HCT116 (cell line): Measurements from ENCODE around the gene GNAO1. TPM values are rescaled to one million over a fixed set of nuclear protein-coding genes. Genes with fewer than 3 reads are reported as not detected.

Experiments
- ATAC-seq: fragments of 200-7000 bp; cut with Tn5 transposase; 2 replicates; pipeline ENCODE4 v1.9.1; 2020; ENCODE audit warnings: mild to moderate bottlenecking, moderate library complexity
- BruUV-seq: library from RNA; stranded (reverse); fragments of 400-500 nt; replicated peaks from 2 replicates; lab custom pipeline; 2021; lab: Mats Ljungman, UMichigan
- CTCF ChIA-PET: fragments of 300-600 bp; sonication (Branson Sonifier 250); formaldehyde crosslinking; loops from one replicate; lab custom pipeline; 2021; ENCODE audit warnings: antibody characterized with exemption; lab: Charles Lee
- POLR2A ChIA-PET: fragments of 300-600, 350-600 bp; sonication (Branson Sonifier 250); formaldehyde crosslinking; loops from one replicate; lab custom pipeline; 2021; ENCODE audit warnings: antibody characterized with exemption; lab: Charles Lee
- RAD21 ChIA-PET, 2 experiments: fragments of 300-600 bp; sonication (Branson Sonifier 250); formaldehyde crosslinking; loops; one replicate each; lab custom pipeline; 2023; ENCODE audit warnings: low total read pairs in 2 of 2; ENCODE audit not compliant: uncharacterized antibody in 2 of 2, unreplicated experiment in 2 of 2, low non-redundant PET in 1 of 2; lab: Charles Lee
- DNase-seq: peaks from one replicate; pipeline ENCODE4 v3.0.0-alpha.2; 2010; ENCODE audit warnings: low read depth, low spot score
- H2AFZ ChIP-seq: fragments of 200-600 bp; shearing (Covaris generic), sonication (generic); 2 replicates; pipeline ENCODE4 v1.6.1; 2017; ENCODE audit warnings: low read depth, mixed run types, mixed read lengths, antibody characterized with exemption, low read length; ENCODE audit not compliant: poor library complexity, severe bottlenecking
- H3K27ac ChIP-seq: 2 replicates; pipeline ENCODE4 v1.5.1; 2012; ENCODE audit warnings: low read depth, low read length
- H3K27me3 ChIP-seq: fragments of 200-600 bp; sonication (generic); 2 replicates; pipeline ENCODE4 v1.6.1; 2016; ENCODE audit warnings: mixed run types, low read length, mixed read lengths; ENCODE audit not compliant: insufficient read depth
- H3K36me3 ChIP-seq, 2 experiments: fragments of 200-500 bp in 1 of 2; fragments of 200-600 bp in 1 of 2; sonication (Bioruptor generic) in 1 of 2; sonication (generic) in 1 of 2; 2 replicates each; pipeline versions ENCODE4 v1.5.1 to v1.6.1; 2014 to 2016; ENCODE audit warnings: low read length in 2 of 2, inconsistent platforms in 1 of 2, mixed read lengths in 1 of 2, mixed run types in 1 of 2; ENCODE audit not compliant: insufficient read depth in 2 of 2, control insufficient read depth in 1 of 2
- H3K4me1 ChIP-seq, 2 experiments: fragments of 200-600 bp in 1 of 2; sonication (generic) in 1 of 2; 2 replicates each; pipeline versions ENCODE4 v1.5.1 to v1.6.1; 2012 to 2017; ENCODE audit warnings: low read length in 2 of 2, inconsistent platforms in 1 of 2, mild to moderate bottlenecking in 1 of 2, mixed read lengths in 1 of 2, mixed run types in 1 of 2, moderate library complexity in 1 of 2; ENCODE audit not compliant: insufficient read depth in 2 of 2, control insufficient read depth in 1 of 2
- H3K4me2 ChIP-seq: fragments of 200-600 bp; sonication (generic); 2 replicates; pipeline ENCODE4 v1.6.1; 2017; ENCODE audit warnings: mixed run types, low read length, mixed read lengths
- H3K4me3 ChIP-seq, 2 experiments: fragments of 200-600 bp in 1 of 2; sonication (generic) in 1 of 2; replicated peaks in 1 of 2; 2 replicates each; pipeline ENCODE4 v1.5.1; 2011 to 2016; ENCODE audit warnings: low read length in 2 of 2, control low read depth in 1 of 2, low read depth in 1 of 2, mild to moderate bottlenecking in 1 of 2, mixed read lengths in 1 of 2, mixed run types in 1 of 2
- H3K79me2 ChIP-seq: fragments of 200-600 bp; sonication (generic); 2 replicates; pipeline ENCODE4 v1.6.1; 2017; ENCODE audit warnings: mild to moderate bottlenecking, mixed run types, low read length, moderate library complexity, mixed read lengths; ENCODE audit not compliant: insufficient read depth
- H3K9ac ChIP-seq: fragments of 200-600 bp; sonication (generic); 2 replicates; pipeline ENCODE4 v1.6.1; 2016; ENCODE audit warnings: low read length, mixed read lengths
- H3K9me2 ChIP-seq: fragments of 200-600 bp; sonication (generic), shearing (Covaris generic); 2 replicates; pipeline ENCODE4 v1.6.1; 2017; ENCODE audit warnings: mixed run types, mild to moderate bottlenecking, moderate library complexity; ENCODE audit not compliant: insufficient read depth
- H3K9me3 ChIP-seq, 2 experiments: fragments of 200-500 bp in 1 of 2; fragments of 200-600 bp in 1 of 2; sonication (Bioruptor generic) in 1 of 2; sonication (generic) in 1 of 2; 2 replicates each; pipeline ENCODE4 v1.6.1; 2014 to 2017; ENCODE audit warnings: low read length in 2 of 2, mixed read lengths in 2 of 2, inconsistent platforms in 1 of 2, low read depth in 1 of 2, mild to moderate bottlenecking in 1 of 2, mixed run types in 1 of 2, moderate library complexity in 1 of 2; ENCODE audit not compliant: control insufficient read depth in 1 of 2, insufficient read depth in 1 of 2
- H4K20me1 ChIP-seq: fragments of 200-600 bp; sonication (generic), shearing (Covaris generic); 2 replicates; pipeline ENCODE4 v1.6.1; 2017; ENCODE audit warnings: mixed run types, mild to moderate bottlenecking, moderate library complexity; ENCODE audit not compliant: insufficient read depth
- ATF3 ChIP-seq: IDR thresholded peaks from 2 replicates; pipeline ENCODE4 v1.6.1; 2012
- CBX3 ChIP-seq: IDR thresholded peaks from 2 replicates; pipeline ENCODE4 v1.6.1; 2012; ENCODE audit warnings: low read depth
- EZH2 ChIP-seq: fragments of 200-600 bp; sonication (generic); IDR thresholded peaks from 2 replicates; pipeline ENCODE4 v1.6.1; 2017; ENCODE audit warnings: antibody characterized with exemption, mixed run types
- EZH2phosphoT487 ChIP-seq: fragments of 200-600 bp; IDR thresholded peaks from 2 replicates; pipeline ENCODE4 v1.6.1; 2018; ENCODE audit warnings: antibody characterized with exemption, borderline replicate concordance
- FOSL1 ChIP-seq: IDR thresholded peaks from 2 replicates; pipeline ENCODE4 v1.6.1; 2012; ENCODE audit warnings: low read depth
- MAX ChIP-seq: IDR thresholded peaks from 2 replicates; pipeline ENCODE4 v1.6.1; 2012
- RAD21 ChIP-seq: IDR thresholded peaks from 2 replicates; pipeline ENCODE4 v1.6.1; 2012; ENCODE audit warnings: low read depth, mild to moderate bottlenecking
- REST ChIP-seq: IDR thresholded peaks from 2 replicates; pipeline ENCODE4 v1.6.1; 2012; ENCODE audit warnings: low read depth
- TCF7L2 ChIP-seq: IDR thresholded peaks from 2 replicates; pipeline ENCODE4 v1.7.0; 2011; ENCODE audit warnings: borderline replicate concordance, inconsistent platforms; ENCODE audit not compliant: insufficient read depth, insufficient read length; ENCODE audit errors: extremely low read depth
- intact Hi-C: fragments of 100-400 bp; cut with micrococcal nuclease; formaldehyde crosslinking; loops from 2 replicates; pipeline ENCODE4 v1.10.0; 2022
- total RNA-seq: library from RNA; stranded (reverse); gene quantifications from one replicate; pipeline ENCODE4 v1.2.1, GENCODE V29; 2021; ENCODE audit not compliant: unreplicated experiment

The GNAO1 gene
- total RNA-seq, 1 experiment from 2014 or later: 0.12 TPM

GRCh38 chr16:56370875-56371659 lies 179.8 kb downstream of the GNAO1 start:
- H3K4me3 ChIP-seq: no peak overlapping the region
- H3K27ac ChIP-seq: no peak overlapping the region
- H3K9ac ChIP-seq: no peak overlapping the region
- ChIA-PET RAD21 (no interaction called here), CTCF (interaction anchor here (2.4 kb wide), 1 partner anchor 15 kb away, joined by 12 read pairs; no protein-coding TSS in a partner anchor), POLR2A (no interaction called here)
- H3K36me3 ChIP-seq: peaks cover 6 to 9% of the 10 kb centered on the region in 2 experiments; a peak in 3 of 4 replicates
- H3K9me2 ChIP-seq: no peaks in the 10 kb centered on the region
- intact Hi-C loops: no loop called here
- peaks cover 8% of the 10 kb centered on the region; the same call in 1 of the 2 replicates for H3K79me2 ChIP-seq
- peaks cover 0 to 14% of the 10 kb centered on the region in 2 experiments; a peak in 1 of 4 replicates for H3K4me1 ChIP-seq
- no peak overlapping the region for H2AFZ ChIP-seq
- H3K9me3 ChIP-seq: no peaks in the 10 kb centered on the region
- H3K27me3 ChIP-seq: no peaks in the 10 kb centered on the region
- DNase-seq (no peak), ATAC-seq (no peak)
- BruUV-seq: no TSS peak
- no peak overlapping the region for H3K4me2 ChIP-seq
- no peaks in the 10 kb centered on the region for H4K20me1 ChIP-seq
- TF ChIP-seq TCF7L2 (no peak), FOSL1 (no peak), ATF3 (no peak), EZH2phosphoT487 (no peak), RAD21 (no peak), CBX3 (no peak), MAX (no peak), REST (no peak), EZH2 (no peak)
